Hepatocyte (in vitro differentiated cells): ENCODE measurements around the gene HELB. TPM values are rescaled to one million over a fixed set of nuclear protein-coding genes. Genes with fewer than 3 reads are reported as not detected.

Experiments
- DNase-seq: peaks from one replicate; pipeline ENCODE4 v3.0.0-alpha.2; 2016; ENCODE audit warnings: low spot score
- H2AFZ ChIP-seq: fragments of 200-600 bp; sonication (generic); 2 replicates; pipeline ENCODE4 v1.6.0; 2016; ENCODE audit warnings: antibody characterized with exemption, mild to moderate bottlenecking
- H3K27ac ChIP-seq: fragments of 200-600 bp; sonication (generic); 2 replicates; pipeline ENCODE4 v1.5.1; 2016; ENCODE audit warnings: mild to moderate bottlenecking
- H3K27me3 ChIP-seq: fragments of 200-600 bp; sonication (generic); 2 replicates; pipeline ENCODE4 v1.6.1; 2016
- H3K36me3 ChIP-seq: fragments of 200-600 bp; sonication (generic); replicated peaks from 2 replicates; pipeline ENCODE4 v1.5.1; 2016; ENCODE audit warnings: low read depth; ENCODE audit not compliant: insufficient read depth
- H3K4me1 ChIP-seq: fragments of 200-600 bp; sonication (generic); 2 replicates; pipeline ENCODE4 v1.5.1; 2016; ENCODE audit warnings: mild to moderate bottlenecking, moderate library complexity; ENCODE audit not compliant: insufficient read depth
- H3K4me2 ChIP-seq: fragments of 200-600 bp; sonication (generic); 2 replicates; pipeline ENCODE4 v1.6.0; 2016
- H3K4me3 ChIP-seq: fragments of 200-600 bp; sonication (generic); 2 replicates; pipeline ENCODE4 v1.5.1; 2016; ENCODE audit warnings: mild to moderate bottlenecking
- H3K79me2 ChIP-seq: fragments of 200-600 bp; sonication (generic); 2 replicates; pipeline ENCODE4 v1.6.0; 2017; ENCODE audit warnings: mild to moderate bottlenecking
- H3K9me2 ChIP-seq: fragments of 200-600 bp; sonication (generic); replicated peaks from 2 replicates; pipeline ENCODE4 v1.6.0; 2017; ENCODE audit warnings: mild to moderate bottlenecking; ENCODE audit not compliant: insufficient read depth
- H3K9me3 ChIP-seq: fragments of 200-600 bp; sonication (generic); 2 replicates; pipeline ENCODE4 v1.5.1; 2016; ENCODE audit warnings: low read depth, mild to moderate bottlenecking
- H4K20me1 ChIP-seq: fragments of 200-600 bp; sonication (generic); 2 replicates; pipeline ENCODE4 v1.6.0; 2016; ENCODE audit warnings: mild to moderate bottlenecking; ENCODE audit not compliant: insufficient read depth, poor library complexity, severe bottlenecking
- CTCF ChIP-seq: fragments of 200-600 bp; sonication (generic); IDR thresholded peaks from 2 replicates; pipeline ENCODE4 v1.5.1; 2016; ENCODE audit warnings: antibody characterized with exemption, mild to moderate bottlenecking; ENCODE audit not compliant: poor library complexity
- EZH2 ChIP-seq: fragments of 200-600 bp; sonication (generic); IDR thresholded peaks from 2 replicates; pipeline ENCODE4 v1.6.1; 2016; ENCODE audit warnings: antibody characterized with exemption, mild to moderate bottlenecking, borderline replicate concordance
- EZH2phosphoT487 ChIP-seq: fragments of 200-600 bp; sonication (generic); IDR thresholded peaks from one replicate; pipeline ENCODE4 v1.6.1; 2018; ENCODE audit warnings: antibody characterized with exemption, mild to moderate bottlenecking, low read depth, moderate library complexity; ENCODE audit not compliant: unreplicated experiment, severe bottlenecking
- WGBS: methylation state at CpG from one replicate; pipeline ENCODE4 v1.1.6; 2016; ENCODE audit warnings: low lambda C conversion rate; ENCODE audit errors: missing lambda C conversion rate; 5-methylcytosine and 5-hydroxymethylcytosine counted together
- polyA plus RNA-seq: library from polyadenylated mRNA; unstranded; fragments of >200 nt; fragmentation: Nextera tagmentation; extraction: Ambion mirVana; gene quantifications from 2 replicates; pipeline ENCODE4 v1.2.1, GENCODE V29; 2016
- total RNA-seq: library from RNA; depleted of rRNA; stranded (reverse); fragments of >200 nt; gene quantifications from 2 replicates; pipeline ENCODE4 v1.2.3, GENCODE V29; 2014

Gene HELB
- total and polyA plus RNA-seq, 2 experiments from 2014 or later = 1.5 to 4.6 TPM

GRCh38 chr12:66352899-66353298 lies 50.6 kb downstream of the HELB start:
- no peaks in the 10 kb centered on the region for H3K9me2 ChIP-seq
- H3K4me1 ChIP-seq = no peaks in the 10 kb centered on the region
- H3K27ac ChIP-seq = no peak overlapping the region
- TF ChIP-seq EZH2 (no peak), CTCF (no peak), EZH2phosphoT487 (no peak)
- no peak overlapping the region for H3K4me3 ChIP-seq
- H4K20me1 ChIP-seq = no peaks in the 10 kb centered on the region
- no peaks in the 10 kb centered on the region for H3K79me2 ChIP-seq
- 97% methylated on average over 8 of the region's 8 CpGs for WGBS
- H3K4me2 ChIP-seq = no peak overlapping the region
- H2AFZ ChIP-seq = no peak overlapping the region
- DNase-seq = no peak
- H3K9me3 ChIP-seq = no peaks in the 10 kb centered on the region
- no peaks in the 10 kb centered on the region for H3K27me3 ChIP-seq
- H3K36me3 ChIP-seq = no peaks in the 10 kb centered on the region

- Histone ChIP-seq H3K4me1 (no peaks in the 10 kb centered on the region), H3K9me2 (no peaks in the 10 kb centered on the region), H3K79me2 (no peaks in the 10 kb centered on the region), H2AFZ (no peak overlapping the region), H3K9me3 (no peaks in the 10 kb centered on the region), H3K27me3 (no peaks in the 10 kb centered on the region), H3K36me3 (no peaks in the 10 kb centered on the region), H3K27ac (no peak overlapping the region), H4K20me1 (no peaks in the 10 kb centered on the region), H3K4me3 (no peak overlapping the region), H3K4me2 (no peak overlapping the region)
- 95% methylated on average over 6 of the region's 6 CpGs for WGBS
- DNase-seq = no peak
- TF ChIP-seq EZH2phosphoT487 (no peak), CTCF (no peak), EZH2 (no peak)
Measured at GRCh38 chr12:66354291-66354690, 52.0 kb downstream of the HELB start.

GRCh38 chr12:66359300-66359699 lies 57.0 kb downstream of the HELB start:
- DNase-seq = no peak

More at GRCh38 chr12:66359300-66359699, 57.0 kb downstream of the HELB start:
- H2AFZ ChIP-seq = no peak overlapping the region
- no peaks in the 10 kb centered on the region for H3K9me2 ChIP-seq
- H4K20me1 ChIP-seq = no peaks in the 10 kb centered on the region
- no peak overlapping the region for H3K4me3 ChIP-seq
- H3K4me1 ChIP-seq = no peaks in the 10 kb centered on the region
- no peaks in the 10 kb centered on the region for H3K79me2 ChIP-seq
- no peaks in the 10 kb centered on the region for H3K9me3 ChIP-seq
- no peak overlapping the region for H3K4me2 ChIP-seq
- TF ChIP-seq EZH2phosphoT487 (no peak), EZH2 (no peak), CTCF (no peak)
- H3K27ac ChIP-seq = no peak overlapping the region
- no peaks in the 10 kb centered on the region for H3K27me3 ChIP-seq
- no peaks in the 10 kb centered on the region for H3K36me3 ChIP-seq
